BE2C (cell line): ENCODE results near the gene FILIP1.
A peak's percentile ranks its signal among the peaks of the same experiment; 100 is the strongest.

Experiments
- DNase-seq: peaks from one replicate; pipeline ENCODE4 v3.0.0-alpha.2; 2020
- H3K27me3 ChIP-seq: fragments of 250-450 bp; sonication (Bioruptor Pico); 2 replicates; pipeline ENCODE4 v1.5.1; 2020; ENCODE audit warnings: mild to moderate bottlenecking
- H3K36me3 ChIP-seq: fragments of 250-450 bp; sonication (Bioruptor Pico); 2 replicates; pipeline ENCODE4 v1.5.1; 2020; ENCODE audit warnings: mild to moderate bottlenecking
- H3K4me1 ChIP-seq: fragments of 250-450 bp; sonication (Bioruptor Pico); 2 replicates; pipeline ENCODE4 v1.5.1; 2020
- H3K4me3 ChIP-seq: 2 replicates; pipeline ENCODE4 v1.5.1; 2011; ENCODE audit warnings: low read depth, low read length
- H3K9me3 ChIP-seq: fragments of 250-450 bp; sonication (Bioruptor Pico); 2 replicates; pipeline ENCODE4 v1.5.1; 2020
- TF ChIP-seq, protein P1 (sequence below): IDR thresholded peaks from 2 replicates; pipeline ENCODE4 v1.5.1; 2012; ENCODE audit warnings: mild to moderate bottlenecking, low read depth, low read length

Gene FILIP1

DNA sequence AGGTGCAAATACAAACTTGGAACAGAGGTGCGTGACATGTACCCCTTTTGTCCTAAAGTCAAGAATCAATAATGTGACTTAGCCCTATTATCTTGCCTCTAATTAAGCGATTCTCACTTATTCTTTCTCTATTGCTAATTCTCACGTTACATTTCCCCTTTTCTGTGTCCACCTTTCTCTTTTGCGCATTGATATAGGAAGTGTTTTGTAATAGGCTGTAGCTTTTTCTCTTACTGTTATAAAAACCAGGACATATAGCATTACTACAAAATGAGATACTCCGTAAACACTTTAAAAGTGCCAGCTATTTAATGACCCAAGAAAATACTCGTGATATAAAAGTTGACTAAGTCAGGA lies 208.3 kb downstream of the FILIP1 start:
- H3K9me3 ChIP-seq, result no peaks in the 10 kb centered on the region
- TF ChIP-seq, protein P1, sequence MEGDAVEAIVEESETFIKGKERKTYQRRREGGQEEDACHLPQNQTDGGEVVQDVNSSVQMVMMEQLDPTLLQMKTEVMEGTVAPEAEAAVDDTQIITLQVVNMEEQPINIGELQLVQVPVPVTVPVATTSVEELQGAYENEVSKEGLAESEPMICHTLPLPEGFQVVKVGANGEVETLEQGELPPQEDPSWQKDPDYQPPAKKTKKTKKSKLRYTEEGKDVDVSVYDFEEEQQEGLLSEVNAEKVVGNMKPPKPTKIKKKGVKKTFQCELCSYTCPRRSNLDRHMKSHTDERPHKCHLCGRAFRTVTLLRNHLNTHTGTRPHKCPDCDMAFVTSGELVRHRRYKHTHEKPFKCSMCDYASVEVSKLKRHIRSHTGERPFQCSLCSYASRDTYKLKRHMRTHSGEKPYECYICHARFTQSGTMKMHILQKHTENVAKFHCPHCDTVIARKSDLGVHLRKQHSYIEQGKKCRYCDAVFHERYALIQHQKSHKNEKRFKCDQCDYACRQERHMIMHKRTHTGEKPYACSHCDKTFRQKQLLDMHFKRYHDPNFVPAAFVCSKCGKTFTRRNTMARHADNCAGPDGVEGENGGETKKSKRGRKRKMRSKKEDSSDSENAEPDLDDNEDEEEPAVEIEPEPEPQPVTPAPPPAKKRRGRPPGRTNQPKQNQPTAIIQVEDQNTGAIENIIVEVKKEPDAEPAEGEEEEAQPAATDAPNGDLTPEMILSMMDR, result no peak
- no peaks in the 10 kb centered on the region for H3K36me3 ChIP-seq
- no peaks in the 10 kb centered on the region for H3K27me3 ChIP-seq
- H3K4me3 ChIP-seq, result peak overlapping the region; percentile 68
- no peaks in the 10 kb centered on the region; the same call in 1 of the 2 replicates for H3K4me1 ChIP-seq
- no peak for DNase-seq

DNA sequence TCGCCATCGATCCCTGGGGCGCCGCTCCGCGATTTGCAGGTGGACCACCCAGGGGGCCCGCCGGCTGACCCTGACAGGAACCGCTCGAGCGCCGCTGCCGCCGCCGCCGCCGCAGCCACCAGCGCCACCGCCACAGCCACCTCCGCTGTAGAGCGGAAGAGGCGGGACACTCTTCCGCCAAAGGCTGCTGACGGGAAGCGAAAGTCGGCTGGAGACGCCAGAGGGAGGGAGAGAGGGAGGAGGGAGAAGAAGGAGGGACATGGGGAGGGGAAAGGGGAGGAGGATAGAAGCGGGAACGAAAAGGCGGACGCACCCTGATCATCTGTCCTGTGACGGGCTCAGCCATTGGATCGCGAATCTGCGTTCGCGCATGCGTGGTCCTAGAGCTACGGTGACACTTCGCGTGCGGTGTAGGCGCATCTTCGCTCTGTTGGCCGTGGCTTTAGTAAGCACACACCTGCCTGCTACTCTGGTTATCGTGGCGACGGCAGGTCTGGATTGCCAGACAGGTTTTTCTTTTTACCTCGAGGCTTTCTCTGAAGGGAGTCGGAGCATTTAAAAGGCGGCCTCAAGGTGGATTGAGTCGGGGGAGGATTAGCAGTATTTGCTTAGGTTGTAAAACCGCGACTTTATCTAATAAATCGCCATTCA lies 208.8 kb downstream of the FILIP1 start, which contains the start of gene TMEM30A:
TSS of gene TMEM30A (minus strand) at position 161 of the 651 bp plus-strand sequence. CDS start at position 7, 154 bp downstream.
- TF ChIP-seq, protein P1, result no peak
- no peaks in the 10 kb centered on the region for H3K27me3 ChIP-seq
- DNase-seq, result peak; percentile 95
- H3K36me3 ChIP-seq, result no peaks in the 10 kb centered on the region
- peaks cover 5% of the 10 kb centered on the region for H3K4me1 ChIP-seq
- H3K4me3 ChIP-seq, result peak within 1 kb of the TSS; percentile 68
- H3K9me3 ChIP-seq, result no peaks in the 10 kb centered on the region

DNA sequence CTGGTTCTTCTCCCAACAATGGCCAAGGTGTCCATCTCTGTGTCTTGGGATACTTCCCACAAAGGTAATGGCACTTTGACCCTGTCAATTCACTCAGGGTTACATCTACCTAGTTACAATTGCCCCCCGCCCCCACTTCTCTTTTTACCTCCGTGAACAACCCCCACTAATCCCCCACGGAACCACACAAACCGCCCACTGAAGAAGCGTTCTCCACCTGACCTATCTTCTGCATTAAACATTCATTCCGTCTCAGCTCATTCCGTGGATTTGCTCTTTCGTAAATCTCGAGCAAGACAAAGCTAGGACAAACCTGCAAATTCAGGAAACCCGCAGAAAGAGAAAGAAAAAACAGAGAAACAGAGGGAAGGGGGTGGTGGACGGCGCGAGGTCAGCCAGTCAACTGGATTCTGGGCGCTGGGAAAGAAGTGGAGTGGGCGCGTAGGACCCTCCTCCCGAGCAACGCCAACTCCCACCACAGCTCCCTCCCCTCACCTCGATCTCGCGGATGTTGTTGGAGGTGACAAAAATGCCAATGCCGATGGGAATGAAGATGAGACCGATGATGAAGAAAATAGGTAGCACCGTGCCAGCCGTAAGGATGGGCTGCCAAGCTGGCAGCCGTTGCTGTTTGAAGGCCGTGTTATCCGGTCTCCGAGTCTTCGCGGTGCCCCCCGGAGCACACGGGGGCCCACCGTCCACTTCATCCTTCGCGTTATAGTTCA lies 209.5 kb downstream of the FILIP1 start:
- TF ChIP-seq, protein P1, result no peak
- Histone ChIP-seq H3K36me3 (no peaks in the 10 kb centered on the region), H3K9me3 (no peaks in the 10 kb centered on the region), H3K4me1 (peaks cover 8% of the 10 kb centered on the region), H3K27me3 (no peaks in the 10 kb centered on the region), H3K4me3 (peak overlapping the region; percentile 68)
- peak; percentile 27 for DNase-seq

DNA sequence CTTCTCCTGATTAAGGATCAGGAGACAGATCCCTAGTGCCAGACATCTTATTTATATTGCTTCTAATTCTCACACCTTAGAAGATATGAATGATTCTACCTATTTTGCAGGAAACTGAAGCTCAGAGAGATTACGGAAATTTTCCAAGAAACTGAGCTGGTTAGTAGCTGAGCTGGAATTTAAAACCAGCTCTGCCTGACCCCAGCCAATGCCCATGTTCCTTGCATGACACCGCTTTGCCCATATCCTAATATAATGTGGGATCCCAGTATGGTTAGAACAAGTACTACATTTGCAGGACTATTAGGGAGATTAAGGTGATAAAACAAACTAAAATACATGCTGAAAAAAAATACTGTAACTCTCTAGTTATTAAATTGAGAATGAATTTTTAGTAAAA lies 210.9 kb downstream of the FILIP1 start:
- Histone ChIP-seq H3K4me1 (peaks cover 13% of the 10 kb centered on the region), H3K9me3 (no peaks in the 10 kb centered on the region), H3K36me3 (no peaks in the 10 kb centered on the region), H3K27me3 (no peaks in the 10 kb centered on the region), H3K4me3 (peak overlapping the region; percentile 68)
- DNase-seq, result no peak
- TF ChIP-seq, protein P1, result no peak

DNA sequence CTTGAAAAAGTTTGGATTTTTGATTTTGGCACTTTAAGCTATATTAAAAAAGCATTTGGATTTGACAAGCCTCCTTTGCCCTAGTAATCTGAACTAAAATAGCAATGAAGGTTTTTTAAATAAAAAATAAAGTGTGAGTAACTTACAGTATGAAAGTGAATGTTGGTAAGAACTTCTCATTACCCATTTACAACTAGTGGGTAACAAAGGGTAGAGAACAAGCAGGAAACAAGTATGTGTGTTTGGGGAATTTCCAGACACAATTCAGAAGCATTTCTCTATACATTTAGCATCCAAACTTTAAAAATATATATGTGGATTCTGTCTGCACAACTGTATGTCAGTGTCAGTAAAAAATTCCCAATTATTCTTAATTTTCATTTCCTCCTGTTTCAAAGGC lies 211.9 kb downstream of the FILIP1 start:
- Histone ChIP-seq H3K4me1 (peaks cover 14% of the 10 kb centered on the region), H3K36me3 (no peaks in the 10 kb centered on the region), H3K27me3 (no peaks in the 10 kb centered on the region), H3K4me3 (no peak overlapping the region), H3K9me3 (no peaks in the 10 kb centered on the region)
- TF ChIP-seq, protein P1, result no peak
- no peak for DNase-seq

DNA sequence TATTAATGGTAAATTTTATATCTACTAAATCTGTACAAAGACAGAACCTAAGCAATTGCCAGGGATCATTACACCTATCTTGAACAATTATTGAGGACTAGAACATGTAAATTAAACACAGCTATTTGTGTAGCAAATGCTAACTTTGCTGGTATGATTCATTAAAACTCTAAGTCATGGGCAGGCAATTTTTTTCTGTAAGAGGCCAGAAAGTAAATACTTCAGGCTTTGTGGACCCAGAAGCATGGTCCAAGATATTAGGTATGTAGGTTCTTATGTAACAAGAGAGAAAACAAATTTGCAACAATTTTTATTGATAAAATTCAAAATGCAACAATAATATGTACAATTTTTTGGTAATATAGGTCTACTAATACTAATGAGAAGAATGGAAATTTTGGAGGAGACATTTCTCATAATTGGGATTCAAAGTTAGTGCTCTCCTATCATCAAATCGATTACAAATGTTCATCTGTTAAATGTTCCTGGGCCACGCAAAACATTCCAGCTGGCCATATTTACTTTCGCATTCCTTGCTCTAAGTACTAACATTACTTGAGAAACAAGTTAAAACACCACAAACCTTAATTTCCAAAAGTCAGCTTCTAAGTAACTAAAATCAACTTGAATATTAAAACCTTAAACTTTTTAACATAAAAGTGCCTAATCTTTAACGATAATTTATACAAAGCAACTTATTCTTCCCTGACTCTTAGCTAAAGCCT lies 213.3 kb downstream of the FILIP1 start:
- no peak overlapping the region for H3K4me3 ChIP-seq
- no peaks in the 10 kb centered on the region for H3K27me3 ChIP-seq
- H3K36me3 ChIP-seq, result no peaks in the 10 kb centered on the region; the same call in none of the 2 replicates
- DNase-seq, result no peak
- no peaks in the 10 kb centered on the region for H3K9me3 ChIP-seq
- H3K4me1 ChIP-seq, result peaks cover 19% of the 10 kb centered on the region
- TF ChIP-seq, protein P1, result no peak
